CD4-positive, alpha-beta memory T cell (primary cell): Measurements from ENCODE around the gene ZHX3. TPM values are rescaled to one million over a fixed set of nuclear protein-coding genes. Genes with fewer than 3 reads are reported as not detected.
A peak's percentile ranks its signal among the peaks of the same experiment; 100 is the strongest.

ENCODE experiments used
- CTCF ChIA-PET: fragments of 350-600 bp; sonication (Branson Sonifier 250); formaldehyde crosslinking; loops from one replicate; lab custom pipeline; 2021; ENCODE audit warnings: inconsistent platforms; ENCODE audit not compliant: partially characterized antibody; lab: Charles Lee
- POLR2A ChIA-PET: fragments of 350-600 bp; sonication (Branson Sonifier 250); formaldehyde crosslinking; loops from one replicate; lab custom pipeline; 2021; ENCODE audit not compliant: partially characterized antibody; lab: Charles Lee
- DNase-seq, 5 donors: peaks; one replicate each; pipeline versions ENCODE4 v3.0.0 to v3.0.0-alpha.2; 2020 to 2022; ENCODE audit warnings: mixed read lengths in 1 of 5
- H3K27ac ChIP-seq: one replicate; pipeline ENCODE4 v1.7.0; 2013; ENCODE audit warnings: low read depth, low read length
- H3K27me3 ChIP-seq: 2 replicates; pipeline ENCODE4 v1.7.0; 2013; ENCODE audit warnings: mild to moderate bottlenecking, low read length, moderate library complexity; ENCODE audit not compliant: insufficient read depth
- H3K36me3 ChIP-seq: 2 replicates; pipeline ENCODE4 v1.7.0; 2013; ENCODE audit warnings: mild to moderate bottlenecking, low read length, moderate library complexity; ENCODE audit not compliant: insufficient read depth
- H3K4me1 ChIP-seq: 2 replicates; pipeline ENCODE4 v1.7.0; 2013; ENCODE audit warnings: mild to moderate bottlenecking, low read length, moderate library complexity; ENCODE audit not compliant: insufficient read depth
- H3K4me3 ChIP-seq, 2 donors: one replicate each; pipeline ENCODE4 v1.7.0; 2013; ENCODE audit warnings: low read length in 2 of 2, mild to moderate bottlenecking in 1 of 2
- H3K9me3 ChIP-seq, 2 donors: one replicate each; pipeline ENCODE4 v1.7.0; 2013; ENCODE audit warnings: low read length in 2 of 2, control low read depth in 1 of 2; ENCODE audit not compliant: control insufficient read depth in 1 of 2
- H3K27ac Mint-ChIP-seq, 7 donors: one replicate each; pipeline ENCODE4 v1.8.0; 2020 to 2021; ENCODE audit warnings: mixed read lengths in 7 of 7, mild to moderate bottlenecking in 6 of 7, inconsistent platforms in 3 of 7, moderate library complexity in 3 of 7
- H3K27me3 Mint-ChIP-seq, 2 donors: one replicate each; pipeline ENCODE4 v1.8.0; 2020 to 2021; ENCODE audit warnings: mixed read lengths in 2 of 2
- H3K36me3 Mint-ChIP-seq, 2 donors: one replicate each; pipeline ENCODE4 v1.8.0; 2020 to 2021; ENCODE audit warnings: mixed read lengths in 2 of 2, inconsistent platforms in 1 of 2, mild to moderate bottlenecking in 1 of 2
- H3K4me1 Mint-ChIP-seq, 4 donors: one replicate each; pipeline ENCODE4 v1.8.0; 2020 to 2021; ENCODE audit warnings: mixed read lengths in 4 of 4, mild to moderate bottlenecking in 1 of 4
- H3K4me3 Mint-ChIP-seq, 8 donors: one replicate each; pipeline ENCODE4 v1.8.0; 2020 to 2021; ENCODE audit warnings: mixed read lengths in 8 of 8, mild to moderate bottlenecking in 7 of 8, moderate library complexity in 6 of 8, inconsistent platforms in 3 of 8
- H3K9me3 Mint-ChIP-seq, 8 donors: one replicate each; pipeline ENCODE4 v1.8.0; 2020 to 2021; ENCODE audit warnings: mixed read lengths in 8 of 8, mild to moderate bottlenecking in 5 of 8, inconsistent platforms in 3 of 8, moderate library complexity in 1 of 8
- intact Hi-C: fragments of 100-400 bp; cut with micrococcal nuclease; formaldehyde crosslinking; loops from one replicate; pipeline ENCODE4 v1.15.1; 2023
- polyA plus RNA-seq, 2 donors: library from polyadenylated mRNA; unstranded; fragments of 300-500 nt; fragmentation: Illumina TruSeq; gene quantifications; one replicate each; pipeline ENCODE4 v1.2.3, GENCODE V29; 2021
- total RNA-seq, 2 experiments: library from RNA; stranded (reverse); gene quantifications; one replicate each; pipeline ENCODE4 v1.2.3, GENCODE V29; 2021

ZHX3 gene
- total and polyA plus RNA-seq, 4 experiments from 2014 or later, result 2.4 to 6.3 (median 5.5) TPM

GRCh38 chr20:41158082-41158625, 159.4 kb downstream of the ZHX3 start:
- Mint-ChIP-seq H3K27me3 (peaks cover 0 to 3% of the 10 kb centered on the region in 2 donors), H3K9me3 (peaks cover 0 to 8% (median 0%) of the 10 kb centered on the region in 8 donors), H3K4me3 (peak overlapping the region; percentile 76 to 93 (median 82)), H3K27ac (peak overlapping the region; percentile 93 to 99 (median 98)), H3K4me1 (peaks cover 79 to 99% (median 90%) of the 10 kb centered on the region in 4 donors), H3K36me3 (peaks cover 24 to 46% of the 10 kb centered on the region in 2 donors)
- Histone ChIP-seq H3K9me3 (no peaks in the 10 kb centered on the region), H3K36me3 (peaks cover 27% of the 10 kb centered on the region), H3K27me3 (no peaks in the 10 kb centered on the region), H3K4me1 (peaks cover 100% of the 10 kb centered on the region), H3K4me3 (peak overlapping the region; percentile 5 to 44), H3K27ac (peak overlapping the region; percentile 73)
- intact Hi-C loops, result loop anchor here (5.0 kb wide), 2 partner anchors 131 to 159 kb away; partner anchors contain the start of genes TOP1 and ZHX3
- CTCF ChIA-PET, result interaction anchor here (1.4 to 7.8 kb wide), 10 partner anchors 9 to 181 kb away, joined by 4 to 178 read pairs (median 10); partner anchors contain the start of gene PLCG1
- DNase-seq, result peak in 1 of 5 donors; percentile 46
- POLR2A ChIA-PET, result interaction anchor here (0.9 to 16.6 kb wide), 8 partner anchors 9 to 159 kb away, joined by 3 to 753 read pairs (median 4); partner anchors contain the start of genes PLCG1 and ZHX3

DNA sequence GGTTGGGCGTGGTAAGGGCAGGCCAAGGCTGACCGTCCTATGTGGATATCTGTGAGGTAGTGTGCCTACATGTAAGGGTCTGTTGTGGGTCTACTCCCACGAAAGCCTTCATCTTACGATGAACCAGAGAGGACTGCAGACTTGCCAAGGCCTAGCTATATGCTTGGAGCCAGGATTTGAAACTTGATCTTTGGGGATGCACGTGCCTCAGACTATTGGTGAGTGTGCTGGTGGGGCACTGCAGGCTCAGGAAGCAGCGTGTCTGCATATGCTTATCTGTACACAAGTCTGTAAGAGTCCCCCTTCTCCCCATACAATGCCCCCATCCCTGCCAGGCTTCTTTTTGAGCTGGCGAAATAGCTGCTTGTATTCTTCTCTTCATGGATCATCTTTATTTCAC, 162.3 kb downstream of the ZHX3 start:
- H3K4me1 Mint-ChIP-seq, result peaks cover 89 to 100% (median 94%) of the 10 kb centered on the region in 4 donors
- peaks cover 8% of the 10 kb centered on the region for H3K36me3 ChIP-seq
- intact Hi-C loops, result loop anchor here (5.0 kb wide), 2 partner anchors 128 to 162 kb away; partner anchors contain the start of genes TOP1 and ZHX3
- H3K9me3 ChIP-seq, result no peaks in the 10 kb centered on the region
- POLR2A ChIA-PET, result interaction anchor here (1.0 to 16.6 kb wide), 3 partner anchors 14 to 26 kb away, joined by 3 to 753 read pairs (median 70); partner anchors contain the start of gene PLCG1
- peak in 1 of 5 donors; percentile 30 for DNase-seq
- peaks cover 0 to 8% (median 0%) of the 10 kb centered on the region in 8 donors for H3K9me3 Mint-ChIP-seq
- H3K27ac ChIP-seq, result peak overlapping the region; percentile 73
- no peak overlapping the region for H3K4me3 ChIP-seq
- no peaks in the 10 kb centered on the region for H3K27me3 ChIP-seq
- peaks cover 0 to 3% of the 10 kb centered on the region in 2 donors for H3K27me3 Mint-ChIP-seq
- H3K27ac Mint-ChIP-seq, result peak overlapping the region; percentile 78 to 99 (median 98)
- H3K4me1 ChIP-seq, result peaks cover 100% of the 10 kb centered on the region
- peaks cover 9 to 32% of the 10 kb centered on the region in 2 donors for H3K36me3 Mint-ChIP-seq
- CTCF ChIA-PET, result interaction anchor here (1.2 to 7.8 kb wide), 6 partner anchors 9 to 78 kb away, joined by 3 to 178 read pairs (median 12); partner anchors contain the start of gene PLCG1
- peak overlapping the region in 7 of 8 donors; percentile 37 to 93 (median 75) for H3K4me3 Mint-ChIP-seq

GRCh38 chr20:41154436-41155176, 162.9 kb downstream of the ZHX3 start:
- H3K27me3 Mint-ChIP-seq, result peaks cover 0 to 3% of the 10 kb centered on the region in 2 donors
- peak in 1 of 5 donors; percentile 34 for DNase-seq
- Histone ChIP-seq H3K4me1 (peaks cover 100% of the 10 kb centered on the region), H3K27me3 (no peaks in the 10 kb centered on the region), H3K36me3 (peaks cover 1% of the 10 kb centered on the region), H3K4me3 (no peak overlapping the region), H3K9me3 (no peaks in the 10 kb centered on the region), H3K27ac (peak overlapping the region; percentile 73)
- peaks cover 0 to 8% (median 0%) of the 10 kb centered on the region in 8 donors for H3K9me3 Mint-ChIP-seq
- peak overlapping the region; percentile 96 to 99 (median 98) for H3K27ac Mint-ChIP-seq
- H3K36me3 Mint-ChIP-seq, result peaks cover 4 to 26% of the 10 kb centered on the region in 2 donors
- POLR2A ChIA-PET, result interaction anchor here (1.0 to 16.6 kb wide), 3 partner anchors 14 to 27 kb away, joined by 3 to 753 read pairs (median 70); partner anchors contain the start of gene PLCG1
- peaks cover 88 to 100% (median 93%) of the 10 kb centered on the region in 4 donors for H3K4me1 Mint-ChIP-seq
- peak overlapping the region in 7 of 8 donors; percentile 60 to 93 (median 75) for H3K4me3 Mint-ChIP-seq
- CTCF ChIA-PET, result interaction anchor here (1.2 to 7.8 kb wide), 5 partner anchors 8 to 79 kb away, joined by 3 to 178 read pairs (median 11); partner anchors contain the start of gene PLCG1
- intact Hi-C loops, result loop anchor here (5.0 kb wide), 2 partner anchors 127 to 163 kb away; partner anchors contain the start of genes TOP1 and ZHX3

GRCh38 chr20:41152108-41152757, 165.3 kb downstream of the ZHX3 start:
- Mint-ChIP-seq H3K36me3 (peaks cover 8 to 28% of the 10 kb centered on the region in 2 donors), H3K27me3 (peaks cover 0 to 3% of the 10 kb centered on the region in 2 donors), H3K4me1 (peaks cover 83 to 100% (median 92%) of the 10 kb centered on the region in 4 donors), H3K4me3 (peak overlapping the region; percentile 59 to 88 (median 68)), H3K9me3 (peaks cover 0 to 6% (median 0%) of the 10 kb centered on the region in 8 donors), H3K27ac (peak overlapping the region; percentile 94 to 98 (median 96))
- intact Hi-C loops, result no loop called here
- no peaks in the 10 kb centered on the region for H3K9me3 ChIP-seq
- DNase-seq, result no peak
- H3K4me3 ChIP-seq, result no peak overlapping the region
- ChIA-PET POLR2A (interaction anchor here (16.6 kb wide), 1 partner anchor 11 kb away, joined by 753 read pairs; the partner anchor contains the start of gene PLCG1), CTCF (interaction anchor here (0.9 to 5.2 kb wide), 7 partner anchors 8 to 81 kb away, joined by 3 to 70 read pairs (median 5); partner anchors contain the start of gene PLCG1)
- H3K27ac ChIP-seq, result peak overlapping the region; percentile 46
- peaks cover 100% of the 10 kb centered on the region for H3K4me1 ChIP-seq
- no peaks in the 10 kb centered on the region for H3K36me3 ChIP-seq
- no peaks in the 10 kb centered on the region for H3K27me3 ChIP-seq

DNA sequence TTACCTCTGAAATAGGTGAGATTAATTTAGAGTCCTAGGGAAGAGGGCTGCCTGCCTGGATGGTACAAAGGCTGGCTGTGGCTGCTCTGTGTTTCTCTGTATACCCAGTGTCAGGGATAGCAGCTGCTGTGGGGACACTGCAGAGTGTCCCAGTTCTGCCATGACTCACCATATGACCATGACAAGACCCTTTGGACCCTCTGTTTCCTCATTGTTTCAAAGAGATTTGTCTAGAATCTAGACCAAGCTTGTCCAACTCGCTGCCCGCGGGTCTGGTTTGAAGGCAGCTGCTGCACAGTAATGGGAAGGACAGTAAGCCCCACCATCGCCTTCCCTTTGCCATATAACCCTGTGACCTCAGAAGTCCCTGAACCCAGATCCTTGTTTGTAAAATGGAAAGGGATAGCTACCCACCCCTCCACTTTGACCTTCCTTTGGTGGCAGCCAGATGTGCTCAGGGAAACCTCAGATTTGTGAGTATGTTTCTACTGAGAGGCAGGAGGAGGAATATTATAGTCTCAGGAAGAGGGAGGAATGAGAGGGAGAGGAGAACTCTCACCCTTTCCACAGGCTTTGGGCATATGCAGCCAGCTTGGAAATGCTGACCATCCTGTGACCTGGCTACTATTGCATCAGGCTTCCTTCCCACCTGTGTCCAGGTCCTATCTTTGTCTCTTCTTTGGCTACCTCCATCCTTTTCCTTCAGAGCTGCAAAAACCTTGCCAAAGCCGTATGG, 166.2 kb downstream of the ZHX3 start:
- H3K9me3 Mint-ChIP-seq, result no peaks in the 10 kb centered on the region
- Histone ChIP-seq H3K9me3 (no peaks in the 10 kb centered on the region), H3K4me3 (no peak overlapping the region), H3K36me3 (no peaks in the 10 kb centered on the region), H3K27ac (peak overlapping the region; percentile 46), H3K27me3 (no peaks in the 10 kb centered on the region), H3K4me1 (peaks cover 100% of the 10 kb centered on the region)
- peaks cover 83 to 100% (median 92%) of the 10 kb centered on the region in 4 donors for H3K4me1 Mint-ChIP-seq
- intact Hi-C loops, result no loop called here
- H3K27ac Mint-ChIP-seq, result peak overlapping the region; percentile 94 to 98 (median 96)
- peak in 1 of 5 donors; percentile 11 for DNase-seq
- ChIA-PET POLR2A (interaction anchor here (16.6 kb wide), 1 partner anchor 11 kb away, joined by 753 read pairs; the partner anchor contains the start of gene PLCG1), CTCF (interaction anchor here (1.4 to 5.2 kb wide), 4 partner anchors 15 to 81 kb away, joined by 4 to 70 read pairs (median 4); partner anchors contain the start of gene PLCG1)
- H3K36me3 Mint-ChIP-seq, result peaks cover 15 to 24% of the 10 kb centered on the region in 2 donors
- H3K4me3 Mint-ChIP-seq, result peak overlapping the region in 7 of 8 donors; percentile 65 to 91 (median 83)
- no peaks in the 10 kb centered on the region for H3K27me3 Mint-ChIP-seq
